ENCODE measurements around the gene SMARCA5. TPM values are rescaled to one million over a fixed set of nuclear protein-coding genes. Genes with fewer than 3 reads are reported as not detected.

SMARCA5 gene
- polyA plus RNA-seq, 1 of the 3 experiments (the other 2 are of a cell fraction) = 7.5 TPM

GRCh38 chr4:143489106-143489505, 24.4 kb upstream of the SMARCA5 start:
- Histone ChIP-seq H3K27ac (ENCODE audit: low read depth in 2 of 2, low read length in 1 of 2) (no peak overlapping the region), H3K36me3 (replicated peaks in 1 of 2; ENCODE audit: control insufficient read depth in 1 of 2, insufficient read depth in 2 of 2, low read length in 1 of 2) (no peaks in the 10 kb centered on the region), H3K79me2 (ENCODE audit: insufficient read depth) (no peaks in the 10 kb centered on the region), H3K9me2 (no peaks in the 10 kb centered on the region), H3K4me3 (ENCODE audit: low read depth in 2 of 2, low read length in 1 of 2) (no peak overlapping the region), H3K4me1 (ENCODE audit: control insufficient read depth in 1 of 2, insufficient read depth in 2 of 2, low read depth in 1 of 2, low read length in 1 of 2) (no peaks in the 10 kb centered on the region), H3K4me2 (no peak overlapping the region), H3F3A (replicated peaks; ENCODE audit: insufficient read depth) (no peaks in the 10 kb centered on the region), H3K9ac (no peak overlapping the region), H4K20me1 (ENCODE audit: insufficient read depth) (no peaks in the 10 kb centered on the region), H2AFZ (ENCODE audit: low read depth) (no peak overlapping the region), H3K9me3 (no peaks in the 10 kb centered on the region), H3K27me3 (ENCODE audit: insufficient read depth) (no peaks in the 10 kb centered on the region)
- DNase-seq = no peak
- CTCF ChIA-PET = no interaction called here
- WGBS (ENCODE audit: low lambda C conversion rate) = 93% methylated on average over 2 of the region's 2 CpGs
- TF ChIP-seq EZH2phosphoT487 (IDR thresholded peaks at IDR 0.05; ENCODE audit: borderline replicate concordance, low read depth) (no peak), GABPA (IDR thresholded peaks at IDR 0.05; ENCODE audit: low read depth) (no peak), MXI1 (IDR thresholded peaks at IDR 0.05; ENCODE audit: low read depth, low read length) (no peak), FOSL2 (IDR thresholded peaks at IDR 0.05; ENCODE audit: borderline replicate concordance, low read depth) (no peak), TAF1 (IDR thresholded peaks at IDR 0.05; ENCODE audit: borderline replicate concordance, low read depth, low read length) (no peak), USF1 (IDR thresholded peaks at IDR 0.05; ENCODE audit: borderline replicate concordance, low read depth) (no peak), FOXJ3 (CRISPR knock-in tag; IDR thresholded peaks at IDR 0.05) (no peak), ELF1 (IDR thresholded peaks at IDR 0.05) (no peak), SIN3A (IDR thresholded peaks at IDR 0.05; ENCODE audit: borderline replicate concordance, low read depth, low read length) (no peak), EP300 (IDR thresholded peaks at IDR 0.05; ENCODE audit: borderline replicate concordance in 1 of 2, low read depth in 1 of 2, low read length in 1 of 2) (no peak)
- POLR2A ChIA-PET = no interaction called here

- Histone ChIP-seq H3K27me3 (ENCODE audit: insufficient read depth) (no peaks in the 10 kb centered on the region), H2AFZ (ENCODE audit: low read depth) (no peak overlapping the region)
Observed at GRCh38 chr4:143498021-143498420, 15.5 kb upstream of the SMARCA5 start.

More at GRCh38 chr4:143498021-143498420, 15.5 kb upstream of the SMARCA5 start:
- DNase-seq = no peak
- Histone ChIP-seq H3K27ac (ENCODE audit: low read depth in 2 of 2, low read length in 1 of 2) (no peak overlapping the region), H3F3A (replicated peaks; ENCODE audit: insufficient read depth) (no peaks in the 10 kb centered on the region), H3K9ac (no peak overlapping the region), H3K9me3 (no peaks in the 10 kb centered on the region), H4K20me1 (ENCODE audit: insufficient read depth) (no peaks in the 10 kb centered on the region), H3K36me3 (replicated peaks in 1 of 2; ENCODE audit: control insufficient read depth in 1 of 2, insufficient read depth in 2 of 2, low read length in 1 of 2) (no peaks in the 10 kb centered on the region), H3K4me2 (no peak overlapping the region), H3K9me2 (no peaks in the 10 kb centered on the region), H3K79me2 (ENCODE audit: insufficient read depth) (no peaks in the 10 kb centered on the region), H3K4me3 (ENCODE audit: low read depth in 2 of 2, low read length in 1 of 2) (no peak overlapping the region), H3K4me1 (ENCODE audit: control insufficient read depth in 1 of 2, insufficient read depth in 2 of 2, low read depth in 1 of 2, low read length in 1 of 2) (no peaks in the 10 kb centered on the region)
- CTCF ChIA-PET = no interaction called here
- POLR2A ChIA-PET = no interaction called here
- 84% methylated on average over 8 of the region's 8 CpGs for WGBS (ENCODE audit: low lambda C conversion rate)
- no peak for TF ChIP-seq GABPA (IDR thresholded peaks at IDR 0.05; ENCODE audit: low read depth)
- no peak for TF ChIP-seq NRF1 (IDR thresholded peaks at IDR 0.05; ENCODE audit: low read depth, low read length)
- TF ChIP-seq TCF12 (IDR thresholded peaks at IDR 0.05) = no peak
- TF ChIP-seq CHD2 (IDR thresholded peaks at IDR 0.05; ENCODE audit: low read length, partially characterized antibody) = no peak
- TF ChIP-seq ELF1 (IDR thresholded peaks at IDR 0.05) = no peak
- TF ChIP-seq USF2 (IDR thresholded peaks at IDR 0.05; ENCODE audit: borderline replicate concordance, low read depth, low read length) = no peak
- no peak for TF ChIP-seq IRF3 (IDR thresholded peaks at IDR 0.05; ENCODE audit: low read depth, low read length)
- TF ChIP-seq ZBTB33 (IDR thresholded peaks at IDR 0.05; ENCODE audit: borderline replicate concordance, low read depth) = no peak
- TF ChIP-seq MXI1 (IDR thresholded peaks at IDR 0.05; ENCODE audit: low read depth, low read length) = no peak
